Tibial nerve (tissue), 3 donors: Measurements from ENCODE around the gene CCL2.

Experiments
- POLR2A ChIP-seq, 2 donors: fragments of 450-650 bp; IDR thresholded peaks; one replicate each; pipeline ENCODE4 v1.6.1; 2017; ENCODE audit warnings: antibody characterized with exemption in 2 of 2, mild to moderate bottlenecking in 2 of 2, moderate library complexity in 2 of 2
- TF ChIP-seq, protein P1 (sequence below), 5 experiments: fragments of 200-600 bp in 3 of 5; fragments of 450-650 bp in 2 of 5; sonication (generic) in 3 of 5; IDR thresholded peaks; one replicate each; pipeline ENCODE4 v1.5.1; 2016 to 2019; ENCODE audit warnings: antibody characterized with exemption in 5 of 5, mild to moderate bottlenecking in 3 of 5, moderate library complexity in 2 of 5

DNA sequence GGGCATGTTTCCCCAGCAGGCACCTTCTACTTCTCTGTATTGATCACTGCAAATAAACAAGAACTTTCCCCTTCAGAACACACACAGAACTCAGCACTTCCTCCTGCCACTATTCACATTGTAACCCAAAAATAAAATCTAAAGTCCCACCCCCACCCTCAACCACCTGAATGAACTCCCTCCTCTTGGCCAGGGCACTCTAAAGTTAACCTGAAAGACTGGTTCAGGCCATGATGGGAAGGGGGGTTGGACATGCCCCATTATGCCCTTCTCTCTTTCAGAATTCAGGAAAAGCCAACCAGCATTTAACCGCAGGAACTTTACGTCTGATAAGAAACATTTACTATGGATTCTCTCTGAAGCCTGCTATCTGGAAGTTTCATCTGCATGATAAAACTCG, 27.4 kb upstream of the CCL2 start:
- TF ChIP-seq, protein P1, sequence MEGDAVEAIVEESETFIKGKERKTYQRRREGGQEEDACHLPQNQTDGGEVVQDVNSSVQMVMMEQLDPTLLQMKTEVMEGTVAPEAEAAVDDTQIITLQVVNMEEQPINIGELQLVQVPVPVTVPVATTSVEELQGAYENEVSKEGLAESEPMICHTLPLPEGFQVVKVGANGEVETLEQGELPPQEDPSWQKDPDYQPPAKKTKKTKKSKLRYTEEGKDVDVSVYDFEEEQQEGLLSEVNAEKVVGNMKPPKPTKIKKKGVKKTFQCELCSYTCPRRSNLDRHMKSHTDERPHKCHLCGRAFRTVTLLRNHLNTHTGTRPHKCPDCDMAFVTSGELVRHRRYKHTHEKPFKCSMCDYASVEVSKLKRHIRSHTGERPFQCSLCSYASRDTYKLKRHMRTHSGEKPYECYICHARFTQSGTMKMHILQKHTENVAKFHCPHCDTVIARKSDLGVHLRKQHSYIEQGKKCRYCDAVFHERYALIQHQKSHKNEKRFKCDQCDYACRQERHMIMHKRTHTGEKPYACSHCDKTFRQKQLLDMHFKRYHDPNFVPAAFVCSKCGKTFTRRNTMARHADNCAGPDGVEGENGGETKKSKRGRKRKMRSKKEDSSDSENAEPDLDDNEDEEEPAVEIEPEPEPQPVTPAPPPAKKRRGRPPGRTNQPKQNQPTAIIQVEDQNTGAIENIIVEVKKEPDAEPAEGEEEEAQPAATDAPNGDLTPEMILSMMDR (IDR thresholded peaks at IDR 0.05) = no peak
- TF ChIP-seq POLR2A (IDR thresholded peaks at IDR 0.05) = no peak
